Retinal pigment epithelial cell (primary cell): ENCODE results near the gene COL4A1.

Source experiments
- DNase-seq: peaks from one replicate; pipeline ENCODE4 v3.0.0-alpha.2; 2010; ENCODE audit warnings: low read depth
- H3K4me3 ChIP-seq: 2 replicates; pipeline ENCODE4 v1.5.1; 2011; ENCODE audit warnings: mild to moderate bottlenecking, low read length, control low read depth, moderate library complexity
- CTCF ChIP-seq: conservative IDR thresholded peaks from 2 replicates; pipeline ENCODE4 v1.5.1; 2011; ENCODE audit warnings: low read depth, low read length, control low read depth, inconsistent platforms

The COL4A1 gene

DNA sequence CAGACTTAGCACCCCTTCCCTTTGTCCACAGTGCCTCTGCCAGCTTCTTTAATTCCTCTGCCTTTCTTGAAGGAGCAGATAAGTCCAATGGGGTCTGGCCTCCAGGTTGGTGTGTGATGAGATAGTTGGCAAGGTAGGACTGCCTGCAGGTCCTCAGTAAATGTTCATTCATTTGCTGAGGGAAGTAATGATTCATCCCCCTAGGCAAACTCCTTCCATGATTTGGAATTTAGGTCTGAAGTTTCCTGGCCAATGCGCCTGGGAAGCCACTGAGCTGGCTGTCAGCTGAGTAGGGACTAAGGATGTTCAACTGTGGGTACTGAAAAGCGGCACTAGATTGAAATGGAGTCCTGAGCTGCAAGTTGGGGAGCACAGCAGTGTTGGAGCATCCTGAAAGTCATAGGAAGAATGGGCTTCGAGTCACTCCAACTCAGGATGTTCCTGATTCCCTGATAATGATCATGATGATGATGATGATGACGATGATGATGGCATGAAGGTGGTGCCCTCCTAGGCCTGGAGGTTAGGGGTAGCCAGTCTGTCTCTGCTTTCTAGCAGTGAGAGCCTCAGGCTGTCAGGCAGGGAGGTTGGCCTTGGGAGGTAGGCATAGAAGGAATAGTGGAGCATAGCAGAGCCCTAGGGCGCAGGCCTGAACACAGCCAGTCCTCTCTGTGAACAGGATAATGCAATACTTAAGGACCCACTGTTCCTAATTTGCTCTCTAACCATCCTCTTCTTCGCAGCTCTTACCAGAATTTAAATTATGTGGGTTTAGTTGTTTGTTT is 44.9 kb upstream of the COL4A1 start:
- no peak for DNase-seq
- no peak overlapping the region for H3K4me3 ChIP-seq
- no peak for TF ChIP-seq CTCF

- no peak for DNase-seq
- no peak overlapping the region for H3K4me3 ChIP-seq
- TF ChIP-seq CTCF, result no peak
Observed at GRCh38 chr13:110350509-110350908, 43.6 kb upstream of the COL4A1 start.

DNA sequence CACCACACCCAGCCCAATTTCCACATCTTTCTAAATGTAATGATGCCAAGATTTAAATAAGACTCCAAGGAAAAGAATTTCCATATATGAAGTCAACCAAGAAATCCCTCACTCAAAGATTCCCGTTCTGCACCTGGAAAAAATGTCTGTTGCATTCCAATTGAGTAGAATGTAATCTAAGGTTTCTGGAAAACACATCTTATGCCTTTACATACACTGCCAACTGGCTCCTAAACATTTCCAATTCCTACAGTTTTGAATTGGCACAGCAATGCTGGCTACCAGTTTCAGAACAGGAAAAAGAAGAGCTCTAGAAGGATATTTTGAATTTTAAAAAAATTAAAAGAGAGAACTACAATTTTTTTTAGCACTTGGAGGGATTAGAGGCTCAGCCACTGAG is 43.1 kb upstream of the COL4A1 start:
- TF ChIP-seq CTCF, result no peak
- no peak overlapping the region for H3K4me3 ChIP-seq
- no peak for DNase-seq

DNA sequence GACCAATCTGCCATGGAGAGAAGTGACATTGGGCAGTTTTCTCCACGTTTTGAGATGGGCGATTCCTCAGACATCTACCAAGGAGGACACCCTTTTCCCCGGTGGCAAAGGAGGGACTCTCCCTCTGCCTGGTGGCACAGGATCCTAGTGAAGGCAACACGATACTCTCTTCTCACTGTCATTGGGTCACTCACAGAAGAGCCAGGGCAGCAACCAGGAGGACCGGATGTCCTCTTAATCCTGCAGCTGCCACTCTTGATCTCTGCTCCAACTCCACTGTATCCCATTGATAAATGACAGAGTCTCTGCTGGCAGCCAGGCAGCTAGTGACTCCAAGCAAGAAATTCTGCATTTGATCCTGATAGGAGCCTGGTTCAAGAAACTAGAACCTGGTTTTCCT is 42.3 kb upstream of the COL4A1 start:
- DNase-seq, result no peak
- TF ChIP-seq CTCF, result no peak
- no peak overlapping the region for H3K4me3 ChIP-seq

GRCh38 chr13:110348309-110349105 is 41.5 kb upstream of the COL4A1 start:
- H3K4me3 ChIP-seq, result no peak overlapping the region
- no peak for TF ChIP-seq CTCF
- DNase-seq, result no peak

GRCh38 chr13:110347535-110348308 is 40.8 kb upstream of the COL4A1 start:
- DNase-seq, result peak; percentile 66
- TF ChIP-seq CTCF, result no peak
- no peak overlapping the region for H3K4me3 ChIP-seq
